HepG2 (cell line): ENCODE measurements around the gene TLK1. TPM values are rescaled to one million over a fixed set of nuclear protein-coding genes. Genes with fewer than 3 reads are reported as not detected.

Source experiments
- ATAC-seq: fragments of 200-7000 bp; cut with Tn5 transposase; 3 replicates; pipeline ENCODE4 v1.9.1; 2020; ENCODE audit warnings: mild to moderate bottlenecking, moderate library complexity
- BruUV-seq: library from RNA; stranded (reverse); fragments of 400-500 nt; replicated peaks from 2 replicates; lab custom pipeline; 2021; lab: Mats Ljungman, UMichigan
- CTCF ChIA-PET: fragments of 300-600 bp; formaldehyde crosslinking; extraction: SDS; loops from one replicate; lab custom pipeline; 2021; ENCODE audit warnings: low total read pairs, inconsistent platforms, low intra/inter-chr PET ratio; lab: Yijun Ruan, JAX
- POLR2A ChIA-PET: fragments of 350-600 bp; sonication (Branson Sonifier 250); formaldehyde crosslinking; loops from one replicate; lab custom pipeline; 2020; ENCODE audit warnings: antibody characterized with exemption, inconsistent platforms; lab: Yijun Ruan, JAX
- DNase-seq: peaks from one replicate; pipeline ENCODE4 v3.0.0-alpha.2; 2015; ENCODE audit warnings: low spot score
- FAIRE-seq: peaks from 3 replicates; lab custom pipeline; 2011; peaks lifted over from hg19 to GRCh38; lab: Jason Lieb, UNC
- H2AFZ ChIP-seq: one replicate; pipeline ENCODE4 v1.6.1; 2011; ENCODE audit warnings: low read length, inconsistent platforms
- H3K27ac ChIP-seq: fragments of 300-600 bp; 3 replicates; pipeline ENCODE4 v1.8.0; 2011; ENCODE audit warnings: mixed run types, mild to moderate bottlenecking, mixed read lengths, low read length, inconsistent platforms; ENCODE audit not compliant: insufficient read depth; ENCODE audit errors: extremely low read length
- H3K27me3 ChIP-seq, 2 experiments: fragments of 200-600 bp in 1 of 2; 2 replicates in 1 of 2; 3 replicates in 1 of 2; pipeline versions ENCODE4 v1.6.0 to v1.8.0; 2011; ENCODE audit warnings: low read length in 2 of 2, mild to moderate bottlenecking in 2 of 2, moderate library complexity in 2 of 2, inconsistent platforms in 1 of 2; ENCODE audit not compliant: insufficient read depth in 2 of 2, control insufficient read depth in 1 of 2
- H3K36me3 ChIP-seq, 2 experiments: fragments of 200-600 bp in 1 of 2; replicated peaks in 1 of 2; 2 replicates in 1 of 2; 3 replicates in 1 of 2; pipeline versions ENCODE4 v1.5.1 to v1.8.0; 2011; ENCODE audit warnings: low read length in 2 of 2, inconsistent platforms in 1 of 2; ENCODE audit not compliant: insufficient read depth in 2 of 2, control insufficient read depth in 1 of 2
- H3K4me1 ChIP-seq: 2 replicates; pipeline ENCODE4 v1.5.1; 2012; ENCODE audit warnings: low read length, inconsistent platforms; ENCODE audit not compliant: insufficient read depth
- H3K4me2 ChIP-seq: 2 replicates; pipeline ENCODE4 v1.6.0; 2011; ENCODE audit warnings: low read depth, low read length, inconsistent platforms
- H3K4me3 ChIP-seq, 3 experiments: fragments of 200-600 bp in 1 of 3; sonication (generic), shearing (Covaris generic) in 1 of 3; replicated peaks in 1 of 3; 2 replicates each; pipeline ENCODE4 v1.5.1; 2011 to 2016; ENCODE audit warnings: low read length in 3 of 3, inconsistent platforms in 2 of 3, low read depth in 2 of 3, mild to moderate bottlenecking in 2 of 3, control low read depth in 1 of 3, mixed read lengths in 1 of 3; ENCODE audit not compliant: insufficient read depth in 1 of 3
- H3K79me2 ChIP-seq: one replicate; pipeline ENCODE4 v1.6.1; 2011; ENCODE audit warnings: low read length, inconsistent platforms; ENCODE audit not compliant: insufficient read depth
- H3K9ac ChIP-seq: 2 replicates; pipeline ENCODE4 v1.6.0; 2011; ENCODE audit warnings: mild to moderate bottlenecking, low read depth, low read length, inconsistent platforms; ENCODE audit not compliant: insufficient read depth
- H3K9me3 ChIP-seq: 2 replicates; pipeline ENCODE4 v1.5.1; 2012; ENCODE audit warnings: mild to moderate bottlenecking, low read length
- H4K20me1 ChIP-seq: 2 replicates; pipeline ENCODE4 v1.6.0; 2011; ENCODE audit warnings: inconsistent platforms, mild to moderate bottlenecking, low read length, moderate library complexity; ENCODE audit not compliant: insufficient read depth
- ATF3 ChIP-seq: sonication (generic); formaldehyde crosslinking; IDR thresholded peaks from 2 replicates; pipeline ENCODE4 v1.4.0; 2020; ENCODE audit warnings: missing genetic modification reagents
- BRD4 ChIP-seq: sonication (generic); formaldehyde crosslinking; IDR thresholded peaks from 2 replicates; pipeline ENCODE4 v1.4.0; 2020; ENCODE audit warnings: missing genetic modification reagents
- ETS1 ChIP-seq: sonication (generic); formaldehyde crosslinking; IDR thresholded peaks from 2 replicates; pipeline ENCODE4 v1.4.0; 2020; ENCODE audit warnings: missing genetic modification reagents
- HNRNPH1 ChIP-seq: fragments of 200-400 bp; formaldehyde crosslinking; optimal IDR thresholded peaks from 2 replicates; pipeline ENCODE3; 2017; ENCODE audit warnings: mild to moderate bottlenecking, low read depth, low read length
- HNRNPL ChIP-seq: fragments of 200-400 bp; formaldehyde crosslinking; IDR thresholded peaks from 2 replicates; pipeline ENCODE4 v1.6.1; 2017; ENCODE audit warnings: mild to moderate bottlenecking, low read depth, low read length
- POGK ChIP-seq: sonication (generic); formaldehyde crosslinking; conservative IDR thresholded peaks from 2 replicates; pipeline ENCODE4 v1.8.0; 2022; ENCODE audit warnings: mild to moderate bottlenecking, moderate library complexity, missing genetic modification reagents
- POGZ ChIP-seq: sonication (generic); formaldehyde crosslinking; IDR thresholded peaks from 2 replicates; pipeline ENCODE4 v1.4.0; 2020; ENCODE audit warnings: mild to moderate bottlenecking, missing genetic modification reagents
- RORA ChIP-seq: sonication (generic); formaldehyde crosslinking; IDR thresholded peaks from 2 replicates; pipeline ENCODE4 v1.5.0; 2020; ENCODE audit warnings: mild to moderate bottlenecking, missing genetic modification reagents, moderate library complexity
- SP4 ChIP-seq: sonication (generic); formaldehyde crosslinking; IDR thresholded peaks from 2 replicates; pipeline ENCODE4 v1.8.1; 2023; ENCODE audit warnings: mild to moderate bottlenecking, missing genetic modification reagents
- TAF15 ChIP-seq: fragments of 200-400 bp; formaldehyde crosslinking; IDR thresholded peaks from one replicate; pipeline ENCODE4 v1.6.1; 2018; ENCODE audit warnings: mild to moderate bottlenecking, low read depth, low read length; ENCODE audit not compliant: poor library complexity, severe bottlenecking
- ZNF331 ChIP-seq: sonication (generic); formaldehyde crosslinking; IDR thresholded peaks from 2 replicates; pipeline ENCODE4 v1.4.0; 2020; ENCODE audit warnings: missing genetic modification reagents
- ZNF563 ChIP-seq: sonication (generic); formaldehyde crosslinking; IDR thresholded peaks from 2 replicates; pipeline ENCODE4 v1.8.0; 2022; ENCODE audit warnings: mild to moderate bottlenecking, moderate library complexity, missing genetic modification reagents
- ZNF782 ChIP-seq: sonication (generic); formaldehyde crosslinking; IDR thresholded peaks from 2 replicates; pipeline ENCODE4 v1.4.0; 2020; ENCODE audit warnings: missing genetic modification reagents, mild to moderate bottlenecking, borderline replicate concordance
- ZNF883 ChIP-seq: sonication (generic); formaldehyde crosslinking; IDR thresholded peaks from 2 replicates; pipeline ENCODE4 v1.5.1; 2020; ENCODE audit warnings: mild to moderate bottlenecking, missing genetic modification reagents; ENCODE audit errors: not compliant biosample characterization
- in situ Hi-C: cut with HindIII; loops from 2 replicates; pipeline ENCODE4 v1.10.0; 2017; ENCODE audit warnings: low pct_unique_long_range_greater_than_20kb; ENCODE audit not compliant: extremely low pct_ligation_motif_present
- intact Hi-C: fragments of 100-400 bp; cut with micrococcal nuclease; formaldehyde crosslinking; loops from one replicate; pipeline ENCODE4 v1.10.0; 2022; ENCODE audit not compliant: unreplicated experiment
- polyA plus RNA-seq, 8 experiments: library from polyadenylated mRNA; depleted of rRNA in 3 of 8; stranded (reverse) in 7 of 8; unstranded in 1 of 8; fragments of >200 nt; fragmentation: Illumina TruSeq in 4 of 8; extraction: Trizol in 4 of 8; gene quantifications; 2 replicates each; pipeline versions ENCODE4 v1.2.1 to v1.2.3, GENCODE V29; 2011 to 2016; ENCODE audit warnings: low read depth in 4 of 8, missing spikeins in 1 of 8, mixed read lengths in 1 of 8; ENCODE audit not compliant: insufficient read depth in 1 of 8
- total RNA-seq, 5 experiments: library from RNA; depleted of rRNA; stranded (reverse); fragments of >200 nt; fragmentation: Illumina TruSeq; extraction: Trizol; gene quantifications; 2 replicates each; pipeline ENCODE4 v1.2.3, GENCODE V29; 2016; ENCODE audit warnings: low read depth in 1 of 5
- TF ChIP-seq, protein P1 (sequence below): sonication (generic); formaldehyde crosslinking; IDR thresholded peaks from 2 replicates; pipeline ENCODE4 v1.4.0; 2020; ENCODE audit warnings: missing genetic modification reagents, borderline replicate concordance

Gene TLK1
- total and polyA plus RNA-seq, 2 of the 13 experiments (the other 11 are each of a cell fraction or from before 2014, with no cell fraction given), result 16.8 to 28.7 TPM

DNA sequence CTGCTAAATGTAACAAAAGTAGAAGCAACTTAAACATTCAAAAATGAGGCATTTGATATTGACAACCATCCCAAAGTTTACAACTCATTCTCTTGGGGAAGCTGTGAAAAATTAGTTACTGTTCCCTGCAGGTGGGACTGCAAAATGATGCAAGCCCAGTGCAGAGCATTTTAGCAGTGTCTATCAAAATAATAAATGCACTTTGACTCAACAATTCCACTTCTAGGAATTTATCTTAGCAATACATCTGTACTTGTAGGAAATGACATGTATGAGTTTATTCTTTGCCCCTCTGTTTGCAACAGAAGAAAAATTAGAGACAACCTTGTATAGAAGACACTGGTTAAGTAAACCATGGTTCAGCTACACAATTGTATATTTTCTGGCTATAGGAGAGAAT is 48.0 kb upstream of the TLK1 start:
- CTCF ChIA-PET, result no interaction called here
- Histone ChIP-seq H4K20me1 (no peaks in the 10 kb centered on the region), H3K79me2 (no peaks in the 10 kb centered on the region), H2AFZ (no peak overlapping the region)
- in situ Hi-C loops, result no loop called here
- no TSS peak for BruUV-seq
- no peak for TF ChIP-seq POGK (CRISPR knock-in tag)
- TF ChIP-seq SP4 (CRISPR knock-in tag), result no peak
- TF ChIP-seq ZNF563 (CRISPR knock-in tag), result no peak
- no peak for TF ChIP-seq ZNF331 (CRISPR knock-in tag)
- TF ChIP-seq ATF3 (CRISPR knock-in tag), result no peak
- TF ChIP-seq BRD4 (CRISPR knock-in tag), result no peak
- TF ChIP-seq TAF15, result no peak
- TF ChIP-seq ETS1 (CRISPR knock-in tag), result no peak
- no peak for TF ChIP-seq HNRNPL
- TF ChIP-seq HNRNPH1, result no peak
- TF ChIP-seq ZNF782, result no peak
- TF ChIP-seq ZNF883 (CRISPR knock-in tag), result no peak
- TF ChIP-seq, protein P1, sequence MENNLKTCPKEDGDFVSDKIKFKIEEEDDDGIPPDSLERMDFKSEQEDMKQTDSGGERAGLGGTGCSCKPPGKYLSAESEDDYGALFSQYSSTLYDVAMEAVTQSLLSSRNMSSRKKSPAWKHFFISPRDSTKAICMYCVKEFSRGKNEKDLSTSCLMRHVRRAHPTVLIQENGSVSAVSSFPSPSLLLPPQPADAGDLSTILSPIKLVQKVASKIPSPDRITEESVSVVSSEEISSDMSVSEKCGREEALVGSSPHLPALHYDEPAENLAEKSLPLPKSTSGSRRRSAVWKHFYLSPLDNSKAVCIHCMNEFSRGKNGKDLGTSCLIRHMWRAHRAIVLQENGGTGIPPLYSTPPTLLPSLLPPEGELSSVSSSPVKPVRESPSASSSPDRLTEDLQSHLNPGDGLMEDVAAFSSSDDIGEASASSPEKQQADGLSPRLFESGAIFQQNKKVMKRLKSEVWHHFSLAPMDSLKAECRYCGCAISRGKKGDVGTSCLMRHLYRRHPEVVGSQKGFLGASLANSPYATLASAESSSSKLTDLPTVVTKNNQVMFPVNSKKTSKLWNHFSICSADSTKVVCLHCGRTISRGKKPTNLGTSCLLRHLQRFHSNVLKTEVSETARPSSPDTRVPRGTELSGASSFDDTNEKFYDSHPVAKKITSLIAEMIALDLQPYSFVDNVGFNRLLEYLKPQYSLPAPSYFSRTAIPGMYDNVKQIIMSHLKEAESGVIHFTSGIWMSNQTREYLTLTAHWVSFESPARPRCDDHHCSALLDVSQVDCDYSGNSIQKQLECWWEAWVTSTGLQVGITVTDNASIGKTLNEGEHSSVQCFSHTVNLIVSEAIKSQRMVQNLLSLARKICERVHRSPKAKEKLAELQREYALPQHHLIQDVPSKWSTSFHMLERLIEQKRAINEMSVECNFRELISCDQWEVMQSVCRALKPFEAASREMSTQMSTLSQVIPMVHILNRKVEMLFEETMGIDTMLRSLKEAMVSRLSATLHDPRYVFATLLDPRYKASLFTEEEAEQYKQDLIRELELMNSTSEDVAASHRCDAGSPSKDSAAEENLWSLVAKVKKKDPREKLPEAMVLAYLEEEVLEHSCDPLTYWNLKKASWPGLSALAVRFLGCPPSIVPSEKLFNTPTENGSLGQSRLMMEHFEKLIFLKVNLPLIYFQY (CRISPR knock-in tag), result no peak
- TF ChIP-seq POGZ, result no peak
- TF ChIP-seq RORA, result no peak
- TF ChIP-seq, all 625 proteins: peak for 0
- no peak for DNase-seq
- Histone ChIP-seq H3K4me3 (no peak overlapping the region), H3K9me3 (no peaks in the 10 kb centered on the region), H3K9ac (no peak overlapping the region), H3K27me3 (peaks cover 3 to 9% of the 10 kb centered on the region in 2 experiments; a peak in 2 of 5 replicates), H3K4me2 (no peak overlapping the region), H3K4me1 (0 out of 2 replicates have a peak, but pooled peaks cover 6% of the 10 kb centered on the region), H3K36me3 (no peaks in the 10 kb centered on the region), H3K27ac (no peak overlapping the region)
- FAIRE-seq, result no peak
- POLR2A ChIA-PET, result no interaction called here
- no peak for ATAC-seq
- intact Hi-C loops, result no loop called here
